Thoracic aorta (tissue), 2 donors: ENCODE measurements around the gene SSBP4. TPM values are rescaled to one million over a fixed set of nuclear protein-coding genes. Genes with fewer than 3 reads are reported as not detected.
A peak's percentile ranks its signal among the peaks of the same experiment; 100 is the strongest.

ENCODE experiments used
- ATAC-seq: fragments of 150-250 bp; one replicate; pipeline ENCODE4 v1.8.0; 2017; ENCODE audit warnings: low read depth; ENCODE audit not compliant: insufficient number of reproducible peaks, low FRiP score
- DNase-seq: peaks from one replicate; pipeline ENCODE4 v3.0.0-alpha.2; 2020; ENCODE audit warnings: low spot score
- H3K27ac ChIP-seq, 2 donors: fragments of 200-600 bp; sonication (generic); 1 replicate in 1 of 2; 2 replicates in 1 of 2; pipeline ENCODE4 v1.5.1; 2016; ENCODE audit warnings: mild to moderate bottlenecking in 2 of 2, moderate library complexity in 2 of 2
- H3K27me3 ChIP-seq: fragments of 200-600 bp; sonication (generic); replicated peaks from 2 replicates; pipeline ENCODE4 v1.6.0; 2016; ENCODE audit warnings: mild to moderate bottlenecking; ENCODE audit not compliant: insufficient read depth
- H3K36me3 ChIP-seq: fragments of 200-600 bp; sonication (generic); one replicate; pipeline ENCODE4 v1.5.1; 2016
- H3K4me1 ChIP-seq, 2 donors: fragments of 200-600 bp; sonication (generic); 1 replicate in 1 of 2; 2 replicates in 1 of 2; pipeline versions ENCODE4 v1.5.1 to v1.6.0; 2016; ENCODE audit warnings: low read depth in 2 of 2, mild to moderate bottlenecking in 1 of 2; ENCODE audit not compliant: control insufficient read depth in 1 of 2
- H3K4me3 ChIP-seq: fragments of 200-600 bp; sonication (generic); 2 replicates; pipeline ENCODE4 v1.5.1; 2016; ENCODE audit warnings: mild to moderate bottlenecking
- H3K9me3 ChIP-seq: fragments of 200-600 bp; sonication (generic); 2 replicates; pipeline ENCODE4 v1.5.1; 2016
- CTCF ChIP-seq: fragments of 200-600 bp; sonication (generic); IDR thresholded peaks from one replicate; pipeline ENCODE4 v1.5.1; 2019; ENCODE audit warnings: antibody characterized with exemption
- total RNA-seq, 2 donors: library from RNA; depleted of rRNA; stranded (reverse); fragments of >200 nt; gene quantifications; one replicate each; pipeline versions ENCODE4 v1.1.0 to v1.2.3, GENCODE V29; 2016

SSBP4 gene
- total RNA-seq, 2 donors from 2014 or later = 87.7 to 94.9 TPM

- no peak for ATAC-seq
- H3K36me3 ChIP-seq = peaks cover 17% of the 10 kb centered on the region
These were observed 49.3 kb downstream of the SSBP4 start for GRCh38 chr19:18468517-18468916.

GRCh38 chr19:18469069-18469846, 50.1 kb downstream of the SSBP4 start:
- H3K27ac ChIP-seq = no peak overlapping the region
- no peaks in the 10 kb centered on the region for H3K27me3 ChIP-seq
- peak; percentile 74 for TF ChIP-seq CTCF
- H3K9me3 ChIP-seq = no peaks in the 10 kb centered on the region
- peaks cover 17% of the 10 kb centered on the region for H3K36me3 ChIP-seq
- no peak for ATAC-seq
- H3K4me1 ChIP-seq = peaks cover 20 to 67% of the 10 kb centered on the region in 2 donors
- DNase-seq = no peak
- no peak overlapping the region for H3K4me3 ChIP-seq

More at GRCh38 chr19:18468517-18468916, 49.3 kb downstream of the SSBP4 start:
- Histone ChIP-seq H3K4me1 (peaks cover 15 to 64% of the 10 kb centered on the region in 2 donors), H3K4me3 (no peak overlapping the region), H3K9me3 (no peaks in the 10 kb centered on the region), H3K27ac (no peak overlapping the region), H3K27me3 (no peaks in the 10 kb centered on the region)
- TF ChIP-seq CTCF = no peak
- no peak for DNase-seq

- no peak for TF ChIP-seq CTCF
- no peak for DNase-seq
- Histone ChIP-seq H3K4me1 (peaks cover 11 to 60% of the 10 kb centered on the region in 2 donors), H3K9me3 (no peaks in the 10 kb centered on the region), H3K27me3 (no peaks in the 10 kb centered on the region), H3K27ac (no peak overlapping the region), H3K36me3 (peaks cover 17% of the 10 kb centered on the region), H3K4me3 (no peak overlapping the region)
- no peak for ATAC-seq
These were observed 51.6 kb downstream of the SSBP4 start for GRCh38 chr19:18470787-18471186.

GRCh38 chr19:18473003-18473705, 54.0 kb downstream of the SSBP4 start:
- no peak overlapping the region for H3K4me3 ChIP-seq
- peaks cover 17% of the 10 kb centered on the region for H3K36me3 ChIP-seq
- no peak overlapping the region for H3K27ac ChIP-seq
- ATAC-seq (no peak), DNase-seq (no peak)
- TF ChIP-seq CTCF = no peak
- peaks cover 17 to 51% of the 10 kb centered on the region in 2 donors for H3K4me1 ChIP-seq
- no peaks in the 10 kb centered on the region for H3K27me3 ChIP-seq
- H3K9me3 ChIP-seq = no peaks in the 10 kb centered on the region

GRCh38 chr19:18473706-18474087, 54.5 kb downstream of the SSBP4 start:
- DNase-seq (no peak), ATAC-seq (no peak)
- peaks cover 22 to 53% of the 10 kb centered on the region in 2 donors for H3K4me1 ChIP-seq
- no peaks in the 10 kb centered on the region for H3K9me3 ChIP-seq
- H3K36me3 ChIP-seq = peaks cover 17% of the 10 kb centered on the region
- H3K27ac ChIP-seq = no peak overlapping the region
- H3K27me3 ChIP-seq = no peaks in the 10 kb centered on the region
- TF ChIP-seq CTCF = no peak
- no peak overlapping the region for H3K4me3 ChIP-seq
